ENCODE data around the gene TSNAX.
"Not testable (repeated sequence)": the region's sequence is repeated elsewhere in the genome, so short reads cannot be mapped to it uniquely, and the experiment has no call there.

TSNAX gene

DNA sequence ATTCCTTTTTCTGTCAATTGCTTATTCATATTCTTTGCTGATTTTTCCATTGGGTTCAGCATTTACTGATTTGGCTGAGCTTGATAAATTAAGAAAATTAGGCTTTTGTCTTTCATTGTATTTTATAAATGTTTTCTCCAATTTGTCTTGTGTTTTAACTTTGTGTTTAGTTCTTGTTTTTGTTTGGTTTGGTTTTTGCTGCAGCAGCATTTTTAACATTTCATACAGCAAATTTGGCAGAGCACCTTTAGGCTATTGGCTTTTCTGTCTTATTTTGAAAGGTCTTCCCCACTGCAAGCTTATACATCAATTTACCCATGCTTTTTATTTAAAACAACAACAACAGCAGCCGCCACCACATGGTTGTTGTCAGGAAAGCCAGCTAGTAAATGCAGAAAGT, 64.3 kb downstream of the TSNAX start:
- Histone ChIP-seq H3K36me3 (replicated peaks; ENCODE audit: insufficient read depth, low read length) (no peaks in the 10 kb centered on the region), H3K4me3 (ENCODE audit: low read length) (no peak overlapping the region), H4K20me1 (ENCODE audit: insufficient read depth, low read length) (no peaks in the 10 kb centered on the region), H3K79me2 (ENCODE audit: low read length) (no peaks in the 10 kb centered on the region), H2AFZ (ENCODE audit: low read length) (no peak overlapping the region), H3F3A (ENCODE audit: insufficient read depth, low read length) (no peaks in the 10 kb centered on the region), H3K4me2 (ENCODE audit: low read depth, low read length) (no peak overlapping the region), H3K9me2 (replicated peaks; ENCODE audit: insufficient read depth, low read length) (no peaks in the 10 kb centered on the region), H3K9me3 (replicated peaks; ENCODE audit: insufficient read depth, low read length) (no peaks in the 10 kb centered on the region), H3K27ac (ENCODE audit: low read length) (no peak overlapping the region), H3K9ac (ENCODE audit: low read length) (no peak overlapping the region), H3K4me1 (ENCODE audit: low read length) (no peaks in the 10 kb centered on the region), H3K27me3 (replicated peaks; ENCODE audit: insufficient read depth, low read length) (no peaks in the 10 kb centered on the region)
- TF ChIP-seq EZH2phosphoT487 (IDR thresholded peaks at IDR 0.05; ENCODE audit: low read length) (no peak), CTCF (IDR thresholded peaks at IDR 0.05; ENCODE audit: low read length) (no peak), EZH2 (optimal IDR thresholded peaks at IDR 0.05; ENCODE audit: low read depth, low read length) (no peak)
- no peak for DNase-seq

DNA sequence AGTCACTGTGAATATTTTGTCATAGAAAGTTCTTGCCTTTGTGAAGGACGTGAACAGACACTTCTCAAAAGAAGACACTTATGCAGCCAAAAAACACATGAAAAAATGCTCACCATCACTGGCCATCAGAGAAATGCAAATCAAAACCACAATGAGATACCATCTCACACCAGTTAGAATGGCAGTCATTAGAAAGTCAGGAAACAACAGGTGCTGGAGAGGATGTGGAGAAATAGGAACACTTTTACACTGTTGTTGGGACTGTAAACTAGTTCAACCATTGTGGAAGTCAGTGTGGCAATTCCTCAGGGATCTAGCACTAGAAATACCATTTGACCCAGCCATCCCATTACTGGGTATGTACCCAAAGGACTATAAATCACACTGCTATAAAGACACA, 64.8 kb downstream of the TSNAX start:
- H3K79me2 ChIP-seq (ENCODE audit: low read length); H2AFZ ChIP-seq (ENCODE audit: low read length); DNase-seq; H3K27me3 ChIP-seq (replicated peaks; ENCODE audit: insufficient read depth, low read length); H3K27ac ChIP-seq (ENCODE audit: low read length); H4K20me1 ChIP-seq (ENCODE audit: insufficient read depth, low read length); H3K4me1 ChIP-seq (ENCODE audit: low read length); H3F3A ChIP-seq (ENCODE audit: insufficient read depth, low read length); H3K36me3 ChIP-seq (replicated peaks; ENCODE audit: insufficient read depth, low read length); H3K9me2 ChIP-seq (replicated peaks; ENCODE audit: insufficient read depth, low read length); H3K4me2 ChIP-seq (ENCODE audit: low read depth, low read length); H3K9me3 ChIP-seq (replicated peaks; ENCODE audit: insufficient read depth, low read length); H3K4me3 ChIP-seq (ENCODE audit: low read length); H3K9ac ChIP-seq (ENCODE audit: low read length): not testable (repeated sequence)

- Histone ChIP-seq H4K20me1 (ENCODE audit: insufficient read depth, low read length) (no peaks in the 10 kb centered on the region), H3K36me3 (replicated peaks; ENCODE audit: insufficient read depth, low read length) (no peaks in the 10 kb centered on the region), H3K79me2 (ENCODE audit: low read length) (no peaks in the 10 kb centered on the region), H3K27me3 (replicated peaks; ENCODE audit: insufficient read depth, low read length) (no peaks in the 10 kb centered on the region), H3K9ac (ENCODE audit: low read length) (no peak overlapping the region), H2AFZ (ENCODE audit: low read length) (no peak overlapping the region), H3F3A (ENCODE audit: insufficient read depth, low read length) (no peaks in the 10 kb centered on the region), H3K9me2 (replicated peaks; ENCODE audit: insufficient read depth, low read length) (no peaks in the 10 kb centered on the region), H3K4me2 (ENCODE audit: low read depth, low read length) (no peak overlapping the region), H3K9me3 (replicated peaks; ENCODE audit: insufficient read depth, low read length) (no peaks in the 10 kb centered on the region), H3K4me3 (ENCODE audit: low read length) (no peak overlapping the region), H3K4me1 (ENCODE audit: low read length) (no peaks in the 10 kb centered on the region), H3K27ac (ENCODE audit: low read length) (no peak overlapping the region)
- TF ChIP-seq EZH2phosphoT487 (IDR thresholded peaks at IDR 0.05; ENCODE audit: low read length), result no peak
- no peak for DNase-seq
These were observed 65.7 kb downstream of the TSNAX start for GRCh38 chr1:231594123-231594522.

DNA sequence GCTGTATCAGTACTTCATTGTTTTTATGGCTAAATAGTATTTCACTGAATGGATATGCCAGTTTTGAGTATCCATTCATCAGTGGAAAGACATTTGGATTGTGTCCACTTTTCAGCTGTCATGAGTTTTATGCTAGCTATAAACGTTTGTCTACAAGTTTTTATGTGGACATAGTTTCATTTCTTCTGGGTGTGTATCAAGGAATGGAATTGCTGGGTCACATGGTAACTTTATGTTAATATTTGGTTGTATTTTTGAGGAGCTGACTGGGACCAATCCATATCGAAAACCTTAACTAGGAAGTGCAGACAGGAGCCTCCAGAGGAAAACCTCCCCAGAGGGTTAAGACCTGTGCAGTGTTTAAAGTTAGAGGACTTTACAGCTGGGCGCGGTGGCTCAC, 66.3 kb downstream of the TSNAX start:
- DNase-seq, result no peak
- TF ChIP-seq CTCF (IDR thresholded peaks at IDR 0.05; ENCODE audit: low read length) (no peak), EZH2 (optimal IDR thresholded peaks at IDR 0.05; ENCODE audit: low read depth, low read length) (no peak), EZH2phosphoT487 (IDR thresholded peaks at IDR 0.05; ENCODE audit: low read length) (no peak)
- H3K4me1 ChIP-seq (ENCODE audit: low read length), result no peaks in the 10 kb centered on the region
- H3K27me3 ChIP-seq (replicated peaks; ENCODE audit: insufficient read depth, low read length), result no peaks in the 10 kb centered on the region
- H3K9me3 ChIP-seq (replicated peaks; ENCODE audit: insufficient read depth, low read length), result no peaks in the 10 kb centered on the region
- H3K27ac ChIP-seq (ENCODE audit: low read length), result no peak overlapping the region
- H3K4me2 ChIP-seq (ENCODE audit: low read depth, low read length), result no peak overlapping the region
- H3K9ac ChIP-seq (ENCODE audit: low read length), result no peak overlapping the region
- no peak overlapping the region for H2AFZ ChIP-seq (ENCODE audit: low read length)
- no peaks in the 10 kb centered on the region for H3F3A ChIP-seq (ENCODE audit: insufficient read depth, low read length)
- no peaks in the 10 kb centered on the region for H4K20me1 ChIP-seq (ENCODE audit: insufficient read depth, low read length)
- no peak overlapping the region for H3K4me3 ChIP-seq (ENCODE audit: low read length)
- no peaks in the 10 kb centered on the region for H3K9me2 ChIP-seq (replicated peaks; ENCODE audit: insufficient read depth, low read length)
- H3K79me2 ChIP-seq (ENCODE audit: low read length), result no peaks in the 10 kb centered on the region
- H3K36me3 ChIP-seq (replicated peaks; ENCODE audit: insufficient read depth, low read length), result no peaks in the 10 kb centered on the region

Data from MM.1S (cell line).